H1 (cell line): ENCODE data around the gene CCDC180. TPM values are rescaled to one million over a fixed set of nuclear protein-coding genes. Genes with fewer than 3 reads are reported as not detected.

Experiments used
- ATF2 ChIP-seq: IDR thresholded peaks from 2 replicates; pipeline ENCODE4 v1.6.1; 2012; ENCODE audit warnings: low read length, inconsistent platforms
- ATF3 ChIP-seq: IDR thresholded peaks from 2 replicates; pipeline ENCODE4 v1.6.1; 2011; ENCODE audit warnings: low read depth, mild to moderate bottlenecking, low read length; ENCODE audit not compliant: insufficient read depth
- CHD7 ChIP-seq: fragments of 300-600 bp; sonication (generic); IDR thresholded peaks from 2 replicates; pipeline ENCODE4 v1.7.1; 2012; ENCODE audit warnings: low read length, moderate library complexity, mild to moderate bottlenecking, inconsistent platforms; ENCODE audit not compliant: insufficient replicate concordance
- GABPA ChIP-seq: IDR thresholded peaks from 2 replicates; pipeline ENCODE4 v1.6.1; 2011; ENCODE audit warnings: mild to moderate bottlenecking, low read length, moderate library complexity, borderline replicate concordance; ENCODE audit not compliant: insufficient read depth
- KDM1A ChIP-seq: fragments of 200-600, 300-600 bp; sonication (generic); IDR thresholded peaks from 2 replicates; pipeline ENCODE4 v1.7.1; 2016; ENCODE audit warnings: mild to moderate bottlenecking, low read length, borderline replicate concordance
- NRF1 ChIP-seq: IDR thresholded peaks from 2 replicates; pipeline ENCODE4 v1.6.1; 2011; ENCODE audit warnings: mild to moderate bottlenecking, low read depth, low read length, improper control_type of control experiment
- SUZ12 ChIP-seq: fragments of 200-600 bp; sonication (generic); IDR thresholded peaks from 2 replicates; pipeline ENCODE4 v1.6.1; 2012; ENCODE audit warnings: mild to moderate bottlenecking, inconsistent platforms, low read length, moderate library complexity, mixed read lengths
- TCF12 ChIP-seq: IDR thresholded peaks from 2 replicates; pipeline ENCODE4 v1.6.1; 2011; ENCODE audit warnings: low read depth, mild to moderate bottlenecking, low read length
- polyA plus RNA-seq, 7 experiments: library from polyadenylated mRNA; depleted of rRNA in 3 of 7; stranded (reverse) in 5 of 7; unstranded in 2 of 7; fragments of >200 nt in 5 of 7; fragments of 200-250 nt in 2 of 7; gene quantifications; 1 replicate in 5 of 7; 2 replicates in 1 of 7; 4 replicates in 1 of 7; pipeline versions ENCODE4 v1.2.1 to v1.2.3, GENCODE V29; 2011 to 2013; ENCODE audit warnings: missing spikeins in 2 of 7, mixed read lengths in 2 of 7
- total RNA-seq: library from RNA; stranded (reverse); fragmentation: NEBNext Ultra II Directional; extraction: Animal tissue kit (Norgen Biotek cat#: 25700); gene quantifications from 2 replicates; pipeline ENCODE4 v1.2.1, GENCODE V29; 2021

The CCDC180 gene
- total and polyA plus RNA-seq, 2 of the 8 experiments (the other 6 are each of a cell fraction or from before 2014, with no cell fraction given), result 2.6 to 8.2 TPM

GRCh38 chr9:97314503-97314902 lies 7.0 kb downstream of the CCDC180 start (continued):
- TF ChIP-seq CHD7, result no peak
- no peak for TF ChIP-seq GABPA
- no peak for TF ChIP-seq SUZ12
- no peak for TF ChIP-seq KDM1A
- TF ChIP-seq ATF3, result no peak
- no peak for TF ChIP-seq ATF2
- TF ChIP-seq TCF12, result no peak
- no peak for TF ChIP-seq NRF1
